ENCODE data around the gene GET4. TPM values are rescaled to one million over a fixed set of nuclear protein-coding genes. Genes with fewer than 3 reads are reported as not detected.

Gene GET4
- total RNA-seq, 1 experiment from 2014 or later, result 96.7 TPM

GRCh38 chr7:832167-832967 is 44.0 kb upstream of the GET4 start, which contains the start of gene SUN1:
Gene SUN1, plus strand, starts transcription at chr7:832476. Its CDS starts 49 bp downstream, at chr7:832525.
- Histone ChIP-seq H4K20me1 (ENCODE audit: low read length) (no peaks in the 10 kb centered on the region), H3K27ac (ENCODE audit: low read length) (peak within 1 kb of the TSS; percentile 99), H3K27me3 (ENCODE audit: low read length) (no peaks in the 10 kb centered on the region), H3K9me3 (ENCODE audit: low read length) (no peaks in the 10 kb centered on the region), H3K9ac (ENCODE audit: low read length) (peak within 1 kb of the TSS; percentile 96), H3K36me3 (ENCODE audit: low read depth, low read length) (peaks cover 7% of the 10 kb centered on the region), H3K4me1 (ENCODE audit: insufficient read depth, low read length) (peaks cover 58% of the 10 kb centered on the region), H3K4me3 (ENCODE audit: low read length) (peak within 1 kb of the TSS; percentile 65), H2AFZ (ENCODE audit: low read length) (no peak within 1 kb of the TSS), H3K4me2 (ENCODE audit: low read length) (peak within 1 kb of the TSS; percentile 93), H3K79me2 (ENCODE audit: low read length) (peaks cover 84% of the 10 kb centered on the region), H3K9me2 (replicated peaks; ENCODE audit: low read length) (no peaks in the 10 kb centered on the region), H3F3A (ENCODE audit: low read length, unreplicated experiment) (no peaks in the 10 kb centered on the region)
- ChIA-PET CTCF (interaction anchor here (0.5 to 1.2 kb wide), 4 partner anchors 10 to 41 kb away, joined by 3 to 5 read pairs (median 4); no protein-coding TSS in a partner anchor), POLR2A (ENCODE audit: unreplicated experiment) (interaction anchor here (0.6 to 1.7 kb wide), 5 partner anchors 15 to 191 kb away, joined by 3 to 25 read pairs (median 5); no protein-coding TSS in a partner anchor)
- peak; percentile 72 for ATAC-seq
- DNase-seq, result peak; percentile 94
- intact Hi-C loops (cut with micrococcal nuclease), result loop anchor here (1.0 to 5.0 kb wide), 4 partner anchors 14 to 210 kb away; partner anchors contain the start of gene GPR146
- BruUV-seq (replicated peaks), result no TSS peak
- TF ChIP-seq EZH2phosphoT487 (IDR thresholded peaks at IDR 0.05; ENCODE audit: borderline replicate concordance, low read length), result no peak

- no peaks in the 10 kb centered on the region for H4K20me1 ChIP-seq (ENCODE audit: low read length)
- H3K9me2 ChIP-seq (replicated peaks; ENCODE audit: low read length), result no peaks in the 10 kb centered on the region
- peaks cover 84% of the 10 kb centered on the region for H3K79me2 ChIP-seq (ENCODE audit: low read length)
- no peaks in the 10 kb centered on the region for H3K9me3 ChIP-seq (ENCODE audit: low read length)
- BruUV-seq (replicated peaks), result TSS peak; percentile 61
- H3K9ac ChIP-seq (ENCODE audit: low read length), result peak overlapping the region; percentile 96
- intact Hi-C loops (cut with micrococcal nuclease), result loop anchor here (1.0 to 5.0 kb wide), 4 partner anchors 15 to 209 kb away; partner anchors contain the start of gene GPR146
- H3K4me1 ChIP-seq (ENCODE audit: insufficient read depth, low read length), result peaks cover 58% of the 10 kb centered on the region
- peak overlapping the region; percentile 99 for H3K27ac ChIP-seq (ENCODE audit: low read length)
- H3K4me3 ChIP-seq (ENCODE audit: low read length), result peak overlapping the region; percentile 43; the same call in 1 of the 2 replicates
- DNase-seq (no peak), ATAC-seq (no peak)
- H3K36me3 ChIP-seq (ENCODE audit: low read depth, low read length), result peaks cover 7% of the 10 kb centered on the region
- ChIA-PET CTCF (interaction anchor here (1.2 kb wide), 1 partner anchor 40 kb away, joined by 5 read pairs; no protein-coding TSS in a partner anchor), POLR2A (ENCODE audit: unreplicated experiment) (interaction anchor here (0.8 kb wide), 1 partner anchor 192 kb away, joined by 13 read pairs; no protein-coding TSS in a partner anchor)
- no peak overlapping the region for H2AFZ ChIP-seq (ENCODE audit: low read length)
- H3F3A ChIP-seq (ENCODE audit: low read length, unreplicated experiment), result no peaks in the 10 kb centered on the region
- TF ChIP-seq EZH2phosphoT487 (IDR thresholded peaks at IDR 0.05; ENCODE audit: borderline replicate concordance, low read length), result no peak
- TF ChIP-seq CTCF (conservative IDR thresholded peaks at IDR 0.05; ENCODE audit: low read depth, low read length), result no peak
- TF ChIP-seq EZH2 (IDR thresholded peaks at IDR 0.05; ENCODE audit: low read length, unreplicated experiment), result no peak
- H3K4me2 ChIP-seq (ENCODE audit: low read length), result peak overlapping the region; percentile 93
- no peaks in the 10 kb centered on the region for H3K27me3 ChIP-seq (ENCODE audit: low read length)
Measured at GRCh38 chr7:832968-833424, 43.4 kb upstream of the GET4 start.

GRCh38 chr7:833601-834258 is 42.6 kb upstream of the GET4 start:
- ATAC-seq (no peak), DNase-seq (no peak)
- Histone ChIP-seq H3F3A (ENCODE audit: low read length, unreplicated experiment) (no peaks in the 10 kb centered on the region), H4K20me1 (ENCODE audit: low read length) (no peaks in the 10 kb centered on the region), H3K9me2 (replicated peaks; ENCODE audit: low read length) (no peaks in the 10 kb centered on the region), H3K79me2 (ENCODE audit: low read length) (peaks cover 84% of the 10 kb centered on the region), H2AFZ (ENCODE audit: low read length) (no peak overlapping the region), H3K9ac (ENCODE audit: low read length) (peak overlapping the region; percentile 96), H3K27me3 (ENCODE audit: low read length) (no peaks in the 10 kb centered on the region), H3K4me3 (ENCODE audit: low read length) (no peak overlapping the region), H3K9me3 (ENCODE audit: low read length) (no peaks in the 10 kb centered on the region), H3K27ac (ENCODE audit: low read length) (peak overlapping the region; percentile 99), H3K4me1 (ENCODE audit: insufficient read depth, low read length) (peaks cover 58% of the 10 kb centered on the region), H3K36me3 (ENCODE audit: low read depth, low read length) (peaks cover 9% of the 10 kb centered on the region), H3K4me2 (ENCODE audit: low read length) (peak overlapping the region; percentile 93)
- intact Hi-C loops (cut with micrococcal nuclease), result loop anchor here (5.0 kb wide), 1 partner anchor 209 kb away; the partner anchor contains the start of gene GPR146
- no peak for TF ChIP-seq EZH2phosphoT487 (IDR thresholded peaks at IDR 0.05; ENCODE audit: borderline replicate concordance, low read length)
- no peak for TF ChIP-seq EZH2 (IDR thresholded peaks at IDR 0.05; ENCODE audit: low read length, unreplicated experiment)
- no peak for TF ChIP-seq CTCF (conservative IDR thresholded peaks at IDR 0.05; ENCODE audit: low read depth, low read length)
- ChIA-PET CTCF (no interaction called here), POLR2A (ENCODE audit: unreplicated experiment) (no interaction called here)
- no TSS peak for BruUV-seq (replicated peaks)
